Measurements from ENCODE around the gene ATF7.
"Not testable (repeated sequence)": the region's sequence is repeated elsewhere in the genome, so short reads cannot be mapped to it uniquely, and the experiment has no call there.

Gene ATF7

DNA sequence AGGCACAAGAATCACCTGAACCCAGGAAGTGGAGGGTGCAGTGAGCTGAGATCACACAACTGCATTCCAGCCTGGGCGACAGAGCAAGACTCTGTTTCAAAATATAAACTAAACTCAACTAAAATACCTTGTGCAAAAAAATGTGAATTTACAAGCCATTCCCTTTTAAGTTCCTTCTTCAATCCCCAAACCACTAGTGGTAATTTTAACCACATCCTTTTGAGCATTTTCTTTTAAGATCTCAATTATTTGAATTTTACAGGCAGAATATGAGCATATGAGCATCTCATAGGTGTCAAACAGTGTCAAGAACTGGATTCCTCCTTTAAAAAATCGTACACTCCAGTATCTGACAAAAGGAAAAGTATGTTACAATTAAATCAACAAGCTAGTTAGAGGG is 61.9 kb downstream of the ATF7 start:
- DNase-seq: no peak

DNA sequence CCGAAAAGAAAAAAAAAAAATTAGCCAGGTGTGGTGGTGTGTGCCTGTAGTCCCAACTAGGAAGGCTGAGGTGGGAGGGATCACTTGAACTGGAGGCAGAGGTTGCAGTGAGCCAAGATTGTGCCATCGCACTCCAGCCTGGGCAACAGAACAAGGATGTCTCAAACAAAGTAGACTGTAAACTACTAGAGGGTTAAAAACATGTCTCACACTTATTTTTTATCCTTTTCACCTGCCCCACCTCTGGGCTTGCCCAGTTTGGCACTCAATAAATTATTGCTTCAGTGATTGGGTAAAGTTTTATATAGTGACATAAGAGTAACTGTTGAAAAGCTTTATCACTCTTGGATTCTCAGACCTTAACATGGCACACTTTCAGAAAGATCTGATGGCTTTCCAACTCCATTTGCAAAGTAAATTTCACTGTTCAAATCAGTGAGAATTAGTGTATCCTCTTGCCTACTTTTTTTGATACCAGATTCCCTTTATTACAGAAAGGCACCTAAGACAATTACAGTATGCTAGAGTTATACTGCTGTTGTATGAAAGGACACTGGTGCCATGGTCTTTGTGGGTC is 62.6 kb downstream of the ATF7 start:
- no peak for DNase-seq

DNA sequence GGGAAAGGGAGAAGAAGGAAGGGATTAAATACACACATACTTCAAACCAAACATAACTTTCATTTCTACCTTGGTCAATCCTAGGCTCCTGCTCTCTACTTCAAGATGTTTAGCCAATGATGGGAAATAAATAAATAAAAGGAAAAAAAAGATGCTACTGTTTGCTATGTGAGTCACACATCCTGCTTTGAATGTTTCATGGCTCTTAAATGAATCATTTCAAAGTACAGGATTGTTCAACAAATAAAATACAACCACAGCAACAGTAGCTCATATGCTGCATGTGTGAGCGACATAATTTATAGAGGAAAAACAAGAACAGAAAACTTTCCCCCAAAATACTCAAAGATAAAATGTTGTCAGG is 64.6 kb downstream of the ATF7 start:
- DNase-seq: no peak

DNA sequence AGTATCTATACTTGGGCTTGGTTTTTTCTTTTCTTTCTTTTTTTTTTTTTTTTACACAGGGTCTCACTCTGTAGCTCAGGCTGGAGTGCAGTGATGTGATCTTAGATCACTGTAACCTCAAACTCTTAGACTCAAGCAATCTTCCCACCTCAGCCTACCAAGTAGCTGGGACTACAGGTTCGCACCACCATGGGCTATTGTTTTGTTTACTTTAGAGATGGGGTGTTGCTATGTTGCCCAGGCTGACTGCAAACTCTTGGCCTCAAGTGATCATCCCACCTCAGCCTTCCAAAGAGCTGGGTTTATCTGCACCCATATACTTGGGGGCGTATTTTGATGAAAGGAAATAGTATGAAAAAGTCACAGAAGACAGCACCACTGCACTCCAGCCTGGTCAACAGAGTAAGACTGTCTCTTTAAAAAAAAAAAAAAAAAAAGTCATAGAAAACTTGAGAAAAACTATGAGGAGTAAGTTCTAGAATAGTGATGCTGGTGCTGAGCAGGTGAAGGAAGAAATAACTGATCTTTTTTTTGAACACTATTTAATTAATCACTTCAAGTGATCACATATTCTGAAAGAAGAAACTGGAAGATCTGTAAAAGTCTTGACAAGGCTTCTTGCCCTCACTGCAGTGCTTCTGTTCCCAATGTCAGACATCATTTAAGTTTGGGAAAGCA is 65.1 kb downstream of the ATF7 start:
- DNase-seq: no peak

DNA sequence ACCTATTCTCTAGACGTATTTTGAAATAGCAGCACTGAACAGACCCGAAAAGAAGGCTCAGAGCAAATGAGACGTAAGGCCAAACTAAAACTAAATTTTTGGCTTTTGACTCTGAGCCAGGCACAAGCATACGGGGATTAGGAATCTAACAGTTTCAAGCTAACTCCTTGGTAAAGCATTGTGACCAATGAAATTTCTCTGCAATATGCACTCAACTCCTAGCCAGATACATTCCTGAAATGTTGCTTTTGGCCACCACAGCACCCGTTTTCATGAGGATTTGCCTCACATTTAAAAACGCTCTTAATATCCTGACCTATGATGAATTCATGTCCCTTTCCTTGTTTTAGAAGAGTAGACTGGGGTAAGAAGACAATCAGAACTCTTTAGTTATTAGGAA is 65.8 kb downstream of the ATF7 start:
- DNase-seq: peak; percentile 74

DNA sequence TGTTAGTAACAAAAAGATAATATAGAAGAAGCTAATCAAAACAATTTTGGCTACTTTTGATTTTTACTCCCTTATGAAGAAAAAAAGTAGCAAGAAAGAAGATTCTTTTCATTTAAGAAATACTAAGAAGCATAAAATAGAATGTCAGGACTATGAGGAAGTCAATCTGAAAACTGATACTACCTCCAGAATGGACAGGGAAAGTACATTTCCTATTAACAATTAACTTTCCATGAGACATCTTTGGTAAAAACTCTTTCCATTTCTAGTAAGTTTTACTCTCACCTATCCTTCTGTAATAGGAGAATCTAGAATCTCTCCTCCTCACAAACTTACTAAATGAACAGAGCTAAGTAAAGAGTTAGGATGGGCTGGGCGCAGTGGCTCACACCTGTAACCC is 67.6 kb downstream of the ATF7 start:
- no peak for DNase-seq

DNA sequence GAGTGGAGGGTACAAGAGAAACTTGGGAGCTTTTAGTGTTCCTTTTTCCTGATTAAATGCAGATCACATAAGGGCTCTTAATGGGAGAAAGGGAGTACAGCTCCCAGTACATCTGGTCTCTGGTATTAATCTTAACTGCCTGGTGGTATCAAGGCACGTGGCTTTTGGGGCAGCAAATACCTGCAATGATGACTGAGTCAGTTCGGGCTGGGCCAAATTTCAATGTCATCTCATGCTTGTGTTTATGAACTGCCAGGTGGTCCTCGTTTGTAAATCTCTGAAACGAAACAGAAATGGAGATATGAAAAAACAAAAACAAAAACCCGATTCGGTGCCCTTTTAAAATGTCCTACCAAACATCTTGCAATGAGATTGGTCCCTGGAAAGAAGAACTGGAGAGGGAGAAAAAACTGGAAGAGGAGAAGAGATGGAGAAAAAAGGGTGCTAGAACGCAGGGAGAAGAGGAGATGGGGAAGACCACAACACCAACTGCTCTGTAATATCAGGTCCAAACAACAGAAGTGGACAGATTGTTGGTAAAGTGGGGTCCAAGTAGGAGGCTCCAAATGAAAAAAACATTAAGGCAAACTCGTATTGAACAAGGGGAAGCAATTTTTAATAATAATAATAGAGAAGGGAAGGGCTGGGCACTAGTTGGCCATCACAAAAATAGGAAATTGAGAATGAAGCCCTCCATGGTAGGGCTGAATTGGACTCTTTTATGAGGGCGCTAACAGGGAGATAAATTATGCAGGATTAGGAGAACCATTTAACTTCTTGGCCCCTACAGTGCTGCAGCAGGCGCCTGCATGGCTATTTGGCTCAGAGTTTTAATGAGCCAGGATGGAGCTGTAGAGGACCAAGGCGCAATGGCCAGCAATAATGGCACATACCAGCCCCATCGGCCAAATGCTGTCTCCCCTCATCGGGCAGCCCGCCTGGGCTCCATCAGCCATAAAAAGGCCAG is 73.5 kb downstream of the ATF7 start:
- DNase-seq: no peak

DNA sequence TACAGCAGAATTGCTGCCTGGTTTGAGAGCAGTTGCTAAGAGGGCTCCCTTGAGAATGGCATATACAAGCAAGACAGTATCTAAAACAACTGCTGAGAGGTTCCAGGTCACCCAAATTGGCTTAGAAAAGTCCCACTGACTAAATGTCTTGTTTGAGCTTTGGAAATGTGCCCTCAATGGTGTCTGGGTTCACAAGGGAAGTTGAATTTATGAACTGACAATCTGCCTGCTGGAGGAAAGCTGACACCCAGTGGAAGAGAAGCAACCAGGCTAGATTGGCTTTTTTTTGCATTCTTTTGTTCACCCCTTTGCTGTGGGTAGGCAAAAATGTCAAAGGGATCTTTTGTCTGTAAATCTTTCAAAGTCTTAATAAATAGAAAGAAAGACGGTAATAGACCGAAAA is 74.3 kb downstream of the ATF7 start:
- no peak for DNase-seq

DNA sequence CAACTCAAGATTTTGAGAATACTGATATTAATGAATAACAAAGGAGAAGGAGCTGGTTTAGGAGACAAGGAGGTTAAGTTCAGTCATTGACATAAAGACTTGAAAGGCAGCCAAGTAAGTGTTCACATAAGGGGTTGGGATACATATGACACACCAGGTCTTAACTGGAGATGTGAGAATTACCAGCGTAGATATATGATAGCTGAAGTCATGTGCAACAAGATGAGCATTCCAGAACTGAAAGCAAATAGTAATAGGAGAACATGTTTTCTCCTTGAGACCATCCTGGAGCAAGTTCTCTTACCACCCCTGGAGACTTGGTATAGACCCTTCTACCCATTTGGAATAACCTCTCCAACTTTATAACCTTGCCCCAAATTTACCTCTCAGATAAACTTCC is 75.6 kb downstream of the ATF7 start:
- DNase-seq: no peak

DNA sequence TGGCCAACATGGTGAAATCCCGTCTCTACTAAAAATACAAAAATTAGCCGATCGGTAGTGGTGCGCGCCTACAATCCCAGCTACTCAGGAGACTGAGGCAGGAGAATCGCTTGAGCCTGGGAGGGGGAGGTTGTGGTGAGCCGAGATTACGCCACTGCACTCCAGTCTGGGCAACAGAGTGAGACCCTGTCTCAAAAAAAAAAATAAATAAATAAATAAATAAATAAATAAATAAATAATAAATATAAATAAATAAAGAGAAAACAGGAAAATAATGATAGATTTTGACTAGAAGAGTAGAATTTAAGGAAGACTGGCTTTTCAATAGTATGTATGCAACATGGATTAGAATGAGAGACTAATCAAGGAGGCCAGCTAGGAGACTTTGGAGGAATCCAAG is 76.1 kb downstream of the ATF7 start:
- not testable (repeated sequence) for DNase-seq

DNA sequence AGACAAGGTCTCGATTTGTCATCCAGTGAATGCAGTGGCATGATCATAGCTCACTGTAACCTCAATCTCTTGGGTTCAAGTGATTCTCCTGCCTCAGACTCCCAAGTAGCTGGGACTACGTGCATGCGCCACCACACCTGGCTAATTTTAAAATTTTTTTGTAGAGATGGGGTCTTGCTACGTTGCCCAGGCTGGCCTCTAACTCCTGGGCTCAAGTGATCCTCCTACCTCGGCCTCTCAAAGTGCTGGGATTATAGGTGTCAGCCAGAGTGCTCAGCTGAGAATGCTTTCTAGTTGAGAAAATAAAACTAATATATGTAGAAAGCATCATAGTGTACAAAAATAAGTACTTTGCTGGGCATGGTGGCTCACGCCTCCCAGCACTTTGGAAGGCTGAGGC is 77.8 kb downstream of the ATF7 start:
- DNase-seq: not testable (repeated sequence)

DNA sequence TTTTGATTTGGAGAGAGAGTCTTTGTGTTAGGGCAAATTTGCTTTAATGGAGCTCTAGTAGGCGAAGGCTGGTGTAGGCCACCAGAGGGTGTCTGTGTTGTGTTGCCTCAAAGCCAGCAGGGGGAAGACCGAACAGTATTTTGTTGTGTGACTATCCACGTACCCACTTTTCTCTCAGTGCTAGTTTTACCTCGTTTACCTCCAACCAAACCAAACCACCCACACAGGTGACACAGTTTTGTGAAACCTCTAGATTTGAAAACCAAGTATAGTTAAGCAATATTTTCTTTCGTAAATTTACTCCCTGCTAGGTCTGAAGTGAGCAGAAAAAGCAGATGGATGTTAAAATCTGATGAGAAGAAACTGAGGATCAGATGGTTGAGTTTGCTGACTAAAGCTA is 82.6 kb downstream of the ATF7 start:
- DNase-seq: peak; percentile 76

DNA sequence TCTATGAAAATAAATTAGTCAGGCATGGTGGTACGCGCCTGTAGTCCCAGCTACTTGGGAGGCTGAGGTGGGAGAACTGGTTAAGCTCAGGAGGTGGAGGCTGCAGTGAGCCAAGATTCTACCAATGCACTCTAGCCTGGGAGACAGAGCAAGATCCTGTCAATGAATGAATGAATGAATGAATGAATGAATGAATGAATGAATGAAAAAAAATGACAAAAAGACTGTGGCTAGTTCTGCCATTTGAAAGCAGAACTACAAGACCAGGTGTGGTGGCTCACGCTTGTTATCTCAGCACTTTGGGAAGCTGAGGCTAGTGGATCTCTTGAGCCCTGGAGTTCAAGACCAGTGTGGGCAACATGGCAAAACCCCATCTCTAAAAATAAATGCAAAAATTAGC is 86.7 kb downstream of the ATF7 start:
- no peak for DNase-seq

DNA sequence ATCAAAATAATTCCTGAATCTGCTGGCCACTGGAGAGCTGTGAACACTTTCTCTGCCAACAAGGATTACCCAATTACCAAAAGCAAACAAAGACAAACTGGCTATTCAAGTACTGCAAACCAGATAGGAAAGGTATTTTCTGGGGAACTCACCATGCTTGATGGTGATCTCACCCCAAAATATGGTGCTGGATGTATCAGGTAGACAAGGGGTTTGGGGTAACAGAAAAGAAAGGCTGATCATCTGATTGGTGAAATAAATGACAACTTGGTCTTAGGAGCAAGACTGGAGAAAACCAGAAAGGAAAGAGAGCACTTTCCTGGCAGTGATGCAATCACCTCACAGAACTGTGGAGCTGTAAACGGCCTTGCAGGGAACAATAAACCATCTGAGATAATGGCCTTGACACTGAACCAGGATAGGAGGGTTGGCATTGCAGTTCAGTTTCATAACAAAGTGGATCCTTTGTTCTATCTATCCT is 87.9 kb downstream of the ATF7 start:
- DNase-seq: no peak

DNA sequence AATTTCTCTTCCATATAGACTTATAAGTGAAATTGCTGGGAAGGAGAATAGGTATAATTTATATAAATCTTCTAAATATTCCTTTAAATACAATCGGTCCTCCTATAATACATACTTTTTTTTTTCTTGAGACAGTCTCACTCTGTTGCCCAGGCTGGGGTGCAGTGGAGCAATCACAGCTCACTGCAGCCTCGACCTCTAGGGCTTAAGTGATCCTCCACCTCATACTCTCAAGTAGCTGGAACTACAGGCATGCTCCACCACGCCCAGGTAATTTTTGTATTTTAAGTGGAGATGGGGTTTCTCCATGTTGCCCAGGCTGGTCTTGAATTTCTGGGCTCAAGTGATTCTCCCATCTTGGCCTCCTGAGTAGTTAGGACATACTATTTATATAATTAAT is 89.2 kb downstream of the ATF7 start:
- no peak for DNase-seq

DNA sequence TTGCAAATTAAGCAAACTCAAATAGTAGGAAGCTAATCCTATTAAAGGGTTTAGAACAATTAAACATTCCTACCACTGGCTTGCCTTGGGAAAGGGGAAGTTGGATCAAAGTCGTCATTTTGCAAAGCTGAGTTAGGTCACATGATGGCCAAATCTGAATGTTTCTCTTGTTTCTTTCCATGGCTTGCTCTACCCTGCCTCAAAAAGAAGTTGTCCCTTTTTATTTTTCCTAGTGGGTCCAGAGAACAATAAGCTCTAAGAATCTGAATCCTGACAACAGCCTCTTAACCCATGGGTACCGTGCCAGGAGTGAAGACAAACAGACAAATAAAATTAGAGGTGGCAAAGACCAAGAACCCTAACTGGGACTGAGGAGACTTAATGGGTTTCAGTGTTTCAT is 92.7 kb downstream of the ATF7 start:
- DNase-seq: no peak

DNA sequence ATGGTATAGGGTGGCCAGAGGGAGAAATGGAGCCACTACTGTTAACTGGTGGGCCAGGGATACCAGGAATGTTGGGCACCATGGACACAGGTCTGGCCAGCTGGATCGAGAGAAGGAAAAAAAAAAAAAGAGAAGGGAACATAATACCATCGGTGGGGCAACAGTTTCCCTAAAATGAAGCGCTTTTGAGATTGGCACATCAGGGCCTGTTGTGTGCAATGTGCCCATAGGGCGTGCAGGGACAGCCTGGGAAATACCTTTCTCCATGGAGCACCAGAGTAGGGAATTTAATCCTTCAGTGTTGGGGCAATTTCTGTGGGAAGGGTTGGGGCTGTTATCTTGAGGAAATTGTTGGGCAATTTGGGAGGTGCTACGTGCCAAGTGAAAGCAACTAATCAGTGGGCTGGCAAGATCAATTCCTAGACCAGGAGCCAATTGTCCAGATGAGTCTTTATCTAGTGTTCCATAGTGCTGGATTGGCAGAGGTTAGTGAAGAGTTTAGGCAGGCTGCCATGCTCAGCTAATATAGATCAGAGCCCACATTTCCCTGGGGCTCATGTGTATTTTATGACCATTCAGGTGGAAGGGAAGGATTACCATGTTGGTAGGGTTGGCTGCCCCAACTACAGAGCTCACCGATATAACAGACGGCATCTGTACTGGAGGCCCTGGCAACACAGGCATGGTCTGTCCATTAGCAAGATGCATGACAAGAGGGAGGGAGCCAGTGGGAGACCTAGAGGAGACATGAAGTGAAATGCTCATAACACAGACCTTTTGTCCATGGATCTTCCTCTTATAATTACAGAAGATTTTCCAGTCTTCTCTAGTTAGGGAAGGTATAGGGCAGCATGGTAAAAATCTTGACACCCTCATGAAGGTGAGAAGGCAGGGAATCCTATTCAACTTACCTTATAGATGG is 93.4 kb downstream of the ATF7 start:
- no peak for DNase-seq

DNA sequence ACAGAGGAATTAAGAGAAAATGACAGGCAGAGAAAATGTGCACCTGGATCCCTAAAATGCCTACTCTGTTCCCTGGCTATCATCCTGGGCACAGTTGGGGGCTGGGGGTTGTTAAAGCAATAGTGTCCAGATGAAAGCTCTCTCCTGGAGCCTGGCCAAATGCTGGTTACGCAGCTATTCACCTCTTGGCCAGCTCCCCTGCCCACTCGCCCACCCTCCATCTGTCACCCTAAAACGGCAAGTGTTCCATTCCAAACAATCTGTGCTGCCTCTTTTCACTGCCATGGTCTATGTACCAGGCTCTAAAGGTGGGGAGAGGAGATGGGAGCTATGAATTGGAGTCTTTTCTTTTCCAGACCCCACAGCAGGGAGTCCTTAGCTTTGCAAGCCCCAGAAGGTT is 94.2 kb downstream of the ATF7 start:
- no peak for DNase-seq

DNA sequence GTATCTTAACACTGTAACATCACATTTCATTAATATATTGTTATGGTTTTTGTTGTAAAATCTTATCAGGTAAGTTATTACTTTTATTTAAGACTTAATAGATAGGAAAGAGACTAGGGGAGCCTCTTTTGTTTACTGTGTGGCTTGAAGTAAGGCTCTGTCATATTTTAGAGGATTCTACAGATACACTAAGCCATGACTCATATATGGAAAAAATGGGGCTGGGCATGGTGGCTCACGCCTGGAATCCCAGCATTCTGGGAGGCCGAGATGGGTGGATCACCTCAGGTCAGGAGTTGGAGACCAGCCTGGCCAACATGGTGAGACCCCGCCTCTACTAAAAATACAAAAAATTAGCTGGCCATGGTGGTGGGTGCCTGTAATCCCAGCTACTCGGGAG is 95.3 kb downstream of the ATF7 start:
- DNase-seq: no peak

DNA sequence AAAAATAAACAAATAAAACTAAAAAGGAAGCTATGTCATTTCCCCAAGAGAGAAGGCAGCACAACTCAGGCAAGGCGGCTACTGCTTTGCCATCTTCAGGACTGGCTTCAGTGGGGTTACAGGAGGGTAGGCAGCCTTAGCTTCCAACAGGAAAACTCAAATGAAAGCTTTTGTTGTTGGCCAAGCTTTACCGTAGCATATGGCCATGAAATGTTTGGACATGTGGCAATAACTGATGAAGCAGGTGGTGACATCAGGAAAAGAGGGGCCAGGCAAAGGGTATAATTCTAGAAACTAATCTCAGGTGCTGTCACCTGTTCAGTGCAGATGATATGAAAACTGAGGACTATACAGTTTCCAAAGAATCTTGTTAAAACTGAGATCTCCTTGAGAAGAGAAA is 96.1 kb downstream of the ATF7 start:
- no peak for DNase-seq

DNA sequence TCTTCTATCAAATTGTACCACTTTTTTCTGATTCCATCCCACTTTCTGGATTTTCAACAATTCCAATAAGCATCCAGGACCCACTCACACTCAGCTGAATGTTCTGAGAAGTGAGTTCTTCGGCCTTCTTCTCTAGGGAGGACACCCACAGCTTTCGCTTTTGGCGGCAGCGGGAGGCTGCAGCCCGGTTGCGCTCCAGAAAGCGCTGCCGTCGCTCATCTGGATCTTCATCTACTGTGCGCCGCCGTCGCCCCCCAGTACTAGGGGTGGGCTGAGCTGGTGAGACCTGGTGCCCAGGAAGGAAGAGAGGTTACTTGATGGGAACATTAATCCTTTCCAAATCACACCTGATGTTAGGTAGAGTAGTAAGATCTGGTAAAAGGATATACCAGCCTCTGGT is 101.7 kb downstream of the ATF7 start:
- no peak for DNase-seq

DNA sequence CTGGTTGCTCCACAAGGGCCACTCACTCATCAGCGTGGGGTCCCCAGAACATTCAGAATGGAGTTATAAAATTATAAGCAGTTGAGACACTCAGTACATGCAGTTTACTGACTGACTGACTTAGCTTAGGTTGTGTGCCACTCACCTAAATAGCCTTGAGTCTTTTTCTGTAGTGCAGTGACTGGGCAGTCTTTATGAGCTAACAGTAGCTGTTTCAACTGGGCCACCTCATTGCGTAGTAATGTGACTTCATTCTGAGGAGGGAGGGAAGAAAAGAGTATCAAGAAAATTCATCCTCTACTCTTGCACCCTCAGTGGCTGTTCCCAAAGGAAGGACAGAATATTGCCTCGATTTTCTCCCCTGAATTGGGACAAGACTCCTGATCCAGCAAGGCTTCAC is 103.1 kb downstream of the ATF7 start:
- DNase-seq: no peak

DNA sequence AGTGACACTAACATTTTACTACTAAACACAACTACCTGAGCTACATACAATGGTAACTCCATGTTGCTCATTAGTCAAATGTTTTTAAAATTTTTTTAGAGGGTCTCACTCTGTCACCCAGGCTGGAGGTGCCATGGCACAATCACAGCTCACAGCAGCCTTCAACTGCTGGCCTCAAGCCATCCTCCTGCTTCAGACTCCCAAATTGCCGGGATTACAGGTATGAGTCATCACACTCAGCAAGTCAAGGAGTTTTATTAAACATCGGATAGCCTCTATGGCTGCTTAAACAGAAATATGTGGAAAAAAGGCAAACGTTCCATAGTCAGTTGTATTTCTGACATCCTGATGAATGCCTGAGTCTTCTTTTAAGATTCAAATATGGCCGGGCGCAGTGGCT is 107.8 kb downstream of the ATF7 start:
- DNase-seq: no peak

All from femur (tissue), 1 donor.